Activated CD4-positive, alpha-beta T cell treated with anti-CD3 and anti-CD28 coated beads for 24 hours (primary cell): ENCODE data around the gene IGFL1.
"Not testable (repeated sequence)": the region's sequence is repeated elsewhere in the genome, so short reads cannot be mapped to it uniquely, and the experiment has no call there.

ENCODE experiments used
- DNase-seq, 2 donors: peaks; one replicate each; pipeline ENCODE4 v3.0.0-alpha.2; 2020; ENCODE audit warnings: low read depth in 2 of 2

Gene IGFL1

GRCh38 chr19:46229442-46229841 is at the start of gene IGFL1:
Gene IGFL1, plus strand, starts transcription at chr19:46229742. Its CDS starts 33 bp downstream, at chr19:46229775.
- DNase-seq = no peak

GRCh38 chr19:46180701-46181387 is 48.7 kb upstream of the IGFL1 start:
- DNase-seq = no peak

- DNase-seq = no peak
Measured at GRCh38 chr19:46181388-46181779, 48.2 kb upstream of the IGFL1 start.

- DNase-seq = no peak
Measured at GRCh38 chr19:46182476-46182875, 47.1 kb upstream of the IGFL1 start.

GRCh38 chr19:46184775-46185710 is 44.5 kb upstream of the IGFL1 start:
- not testable (repeated sequence) for DNase-seq

GRCh38 chr19:46186101-46186716 is 43.3 kb upstream of the IGFL1 start:
- DNase-seq = no peak

- DNase-seq = no peak
Measured at GRCh38 chr19:46186717-46187101, 42.8 kb upstream of the IGFL1 start.

- DNase-seq = no peak
Measured at GRCh38 chr19:46189971-46190888, 39.3 kb upstream of the IGFL1 start.

- no peak for DNase-seq
Measured at GRCh38 chr19:46191356-46191755, 38.2 kb upstream of the IGFL1 start.

GRCh38 chr19:46191972-46192371 is 37.6 kb upstream of the IGFL1 start:
- no peak for DNase-seq

GRCh38 chr19:46192626-46192991 is 36.9 kb upstream of the IGFL1 start:
- not testable (repeated sequence) for DNase-seq

GRCh38 chr19:46192992-46193650 is 36.4 kb upstream of the IGFL1 start:
- no peak for DNase-seq

GRCh38 chr19:46193678-46194077 is 35.9 kb upstream of the IGFL1 start:
- DNase-seq = no peak

- DNase-seq = no peak
Measured at GRCh38 chr19:46195104-46195503, 34.4 kb upstream of the IGFL1 start.

- DNase-seq = not testable (repeated sequence)
Measured at GRCh38 chr19:46195919-46196318, 33.6 kb upstream of the IGFL1 start.

GRCh38 chr19:46196410-46197124 is 33.0 kb upstream of the IGFL1 start:
- no peak for DNase-seq

- no peak for DNase-seq
Measured at GRCh38 chr19:46197314-46198070, 32.0 kb upstream of the IGFL1 start.

GRCh38 chr19:46198756-46199155 is 30.8 kb upstream of the IGFL1 start:
- no peak for DNase-seq
